Peyer's patch (tissue), 4 donors: ENCODE results near the gene FILIP1. TPM values are rescaled to one million over a fixed set of nuclear protein-coding genes. Genes with fewer than 3 reads are reported as not detected.

Source experiments
- DNase-seq, 3 donors: peaks; one replicate each; pipeline ENCODE4 v3.0.0-alpha.2; 2017 to 2019
- H3K27ac ChIP-seq, 4 donors: fragments of 200-600 bp; sonication (generic); one replicate each; pipeline ENCODE4 v1.5.1; 2016 to 2019
- H3K27me3 ChIP-seq, 2 donors: fragments of 200-600 bp; sonication (generic); one replicate each; pipeline ENCODE4 v1.5.1; 2019
- H3K36me3 ChIP-seq, 3 donors: fragments of 200-600 bp; sonication (generic); one replicate each; pipeline ENCODE4 v1.5.1; 2016 to 2019
- H3K4me1 ChIP-seq, 4 donors: fragments of 200-600 bp; sonication (generic); one replicate each; pipeline ENCODE4 v1.5.1; 2016 to 2019
- H3K4me3 ChIP-seq, 4 donors: fragments of 200-600 bp; sonication (generic); 1 replicate in 3 of 4; 2 replicates in 1 of 4; pipeline ENCODE4 v1.5.1; 2016 to 2019; ENCODE audit warnings: mild to moderate bottlenecking in 1 of 4
- H3K9me3 ChIP-seq, 4 donors: fragments of 200-600 bp; sonication (generic); one replicate each; pipeline ENCODE4 v1.5.1; 2016 to 2019; ENCODE audit warnings: mild to moderate bottlenecking in 1 of 4
- CTCF ChIP-seq, 6 experiments: fragments of 450-650 bp in 4 of 6; fragments of 200-600 bp in 2 of 6; sonication (generic) in 1 of 6; IDR thresholded peaks; one replicate each; pipeline ENCODE4 v1.5.1; 2017 to 2019; ENCODE audit warnings: antibody characterized with exemption in 6 of 6, mild to moderate bottlenecking in 3 of 6, moderate library complexity in 1 of 6
- POLR2A ChIP-seq, 2 donors: fragments of 450-650 bp; IDR thresholded peaks; one replicate each; pipeline ENCODE4 v1.5.1; 2017; ENCODE audit warnings: antibody characterized with exemption in 2 of 2, mild to moderate bottlenecking in 2 of 2, moderate library complexity in 2 of 2
- total RNA-seq, 4 donors: library from RNA; depleted of rRNA; stranded (reverse); fragments of >200 nt; gene quantifications; one replicate each; pipeline ENCODE4 v1.1.0, GENCODE V29; 2016

Gene FILIP1
- total RNA-seq, 4 donors from 2014 or later = 1.1 to 7.4 (median 4.0) TPM

DNA sequence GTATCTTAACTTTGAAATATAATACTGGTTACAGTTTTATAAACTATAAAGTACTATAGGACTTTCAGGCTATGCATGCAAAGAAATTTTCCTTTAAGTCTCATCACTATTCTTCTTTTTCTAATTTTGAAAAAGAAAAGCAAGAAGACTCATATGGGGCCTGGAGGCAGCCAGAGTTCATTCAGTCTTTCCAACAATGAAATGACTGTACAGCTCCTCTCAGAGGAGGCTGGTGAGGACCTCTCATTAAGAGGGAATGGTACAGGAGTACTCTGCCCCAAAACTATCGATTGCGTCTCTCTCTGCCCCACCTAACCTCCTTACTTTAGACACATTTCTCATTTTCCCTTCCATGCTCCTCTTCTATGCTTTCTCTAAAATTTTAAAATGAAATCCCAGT is 66.3 kb downstream of the FILIP1 start:
- Histone ChIP-seq H3K27me3 (no peaks in the 10 kb centered on the region), H3K9me3 (no peaks in the 10 kb centered on the region), H3K27ac (no peak overlapping the region), H3K4me1 (no peaks in the 10 kb centered on the region), H3K36me3 (no peaks in the 10 kb centered on the region), H3K4me3 (no peak overlapping the region)
- TF ChIP-seq POLR2A (IDR thresholded peaks at IDR 0.05) (no peak), CTCF (IDR thresholded peaks at IDR 0.05) (no peak)
- DNase-seq = no peak

DNA sequence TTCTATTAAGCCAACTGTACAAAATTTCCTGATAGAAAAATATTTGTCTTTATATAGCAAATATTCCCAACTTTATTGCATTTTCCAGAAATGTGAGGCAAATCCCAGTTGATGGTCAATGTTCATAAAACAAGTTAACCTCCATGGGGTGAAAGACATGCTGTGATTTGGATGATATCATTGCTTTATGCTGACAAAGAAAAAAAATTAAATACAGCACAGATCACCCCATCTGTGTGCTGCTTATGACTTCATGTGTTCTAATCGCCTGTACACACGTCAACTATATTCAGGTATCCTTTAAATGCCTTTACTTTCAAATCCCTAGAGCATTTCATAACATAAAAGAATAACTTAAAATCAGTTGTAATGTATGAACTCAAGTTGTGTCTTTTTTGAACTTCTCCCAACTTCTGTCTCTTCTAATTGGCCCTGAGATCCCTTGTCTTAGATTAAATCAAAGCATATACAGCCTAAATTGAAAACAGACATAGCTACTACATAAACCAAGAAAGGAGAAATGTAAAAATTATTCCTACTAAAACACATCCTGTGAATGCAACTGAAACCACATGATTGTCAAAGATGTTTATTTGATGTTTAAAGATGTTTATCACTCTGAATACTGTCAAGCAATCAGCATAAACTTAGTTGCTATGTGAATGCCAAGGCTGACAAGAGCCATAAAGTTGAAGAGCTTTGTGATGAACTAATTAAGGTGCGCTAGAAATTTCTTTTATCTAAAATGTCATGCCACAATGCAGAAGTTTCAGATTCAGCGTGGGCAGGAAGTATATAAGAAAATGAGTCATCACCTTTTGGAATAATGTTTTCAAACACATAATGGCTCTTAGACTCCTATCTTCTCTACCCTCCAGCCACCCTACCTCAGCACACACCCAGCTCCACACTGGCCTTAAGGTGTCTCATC is 68.7 kb downstream of the FILIP1 start:
- no peak overlapping the region for H3K27ac ChIP-seq
- no peak for DNase-seq
- no peaks in the 10 kb centered on the region for H3K4me1 ChIP-seq
- no peaks in the 10 kb centered on the region for H3K9me3 ChIP-seq
- H3K4me3 ChIP-seq = no peak overlapping the region
- TF ChIP-seq CTCF (IDR thresholded peaks at IDR 0.05) (no peak), POLR2A (IDR thresholded peaks at IDR 0.05) (no peak)
- no peaks in the 10 kb centered on the region for H3K27me3 ChIP-seq
- H3K36me3 ChIP-seq = no peaks in the 10 kb centered on the region

- Histone ChIP-seq H3K4me1 (no peaks in the 10 kb centered on the region), H3K9me3 (no peaks in the 10 kb centered on the region), H3K36me3 (no peaks in the 10 kb centered on the region), H3K27ac (no peak overlapping the region), H3K4me3 (no peak overlapping the region), H3K27me3 (no peaks in the 10 kb centered on the region)
- no peak for DNase-seq
- TF ChIP-seq POLR2A (IDR thresholded peaks at IDR 0.05) (no peak), CTCF (IDR thresholded peaks at IDR 0.05) (no peak)
Measured at GRCh38 chr6:75423386-75423785, 70.2 kb downstream of the FILIP1 start.

- Histone ChIP-seq H3K36me3 (no peaks in the 10 kb centered on the region), H3K27ac (no peak overlapping the region), H3K4me1 (no peaks in the 10 kb centered on the region), H3K9me3 (no peaks in the 10 kb centered on the region), H3K27me3 (no peaks in the 10 kb centered on the region), H3K4me3 (no peak overlapping the region)
- DNase-seq = no peak
- TF ChIP-seq CTCF (IDR thresholded peaks at IDR 0.05) = no peak
- TF ChIP-seq POLR2A (IDR thresholded peaks at IDR 0.05) = no peak
Measured at GRCh38 chr6:75422024-75422639, 71.5 kb downstream of the FILIP1 start.

DNA sequence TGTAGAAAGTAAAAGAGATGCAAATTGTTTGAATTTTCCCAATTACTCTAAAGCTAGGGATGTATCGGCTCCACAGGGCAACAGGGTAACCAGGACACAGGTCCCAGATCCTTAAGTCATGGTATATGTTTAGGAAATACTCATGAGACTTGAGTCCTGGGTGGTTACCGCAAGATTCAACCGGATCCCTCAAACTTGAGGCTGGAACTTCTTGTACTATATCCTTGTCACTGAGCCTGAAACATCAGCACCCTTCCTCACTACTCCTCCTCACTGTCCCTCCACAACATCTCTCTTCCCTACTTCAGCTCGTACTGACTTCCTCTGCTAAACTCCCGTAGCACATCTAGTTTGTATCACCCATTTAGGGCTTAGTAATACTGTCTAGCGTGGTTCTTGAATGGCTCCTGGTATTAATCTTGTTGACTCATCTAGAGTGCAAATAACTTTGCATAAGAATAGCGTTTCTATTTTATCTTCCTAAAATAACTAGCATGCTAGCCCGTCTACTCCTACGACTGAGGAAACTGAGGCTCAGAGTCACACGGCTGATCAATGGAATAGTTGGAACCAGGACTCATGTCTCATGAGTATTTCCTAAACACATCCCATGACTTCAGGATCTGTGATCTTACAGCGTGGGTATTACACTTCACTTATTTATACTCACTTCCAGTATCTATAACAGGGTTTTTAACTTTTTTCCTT is 72.1 kb downstream of the FILIP1 start:
- H3K27me3 ChIP-seq = no peaks in the 10 kb centered on the region
- TF ChIP-seq CTCF (IDR thresholded peaks at IDR 0.05) = no peak
- TF ChIP-seq POLR2A (IDR thresholded peaks at IDR 0.05) = no peak
- DNase-seq = no peak
- no peaks in the 10 kb centered on the region for H3K9me3 ChIP-seq
- no peaks in the 10 kb centered on the region for H3K4me1 ChIP-seq
- H3K27ac ChIP-seq = no peak overlapping the region
- H3K4me3 ChIP-seq = no peak overlapping the region
- no peaks in the 10 kb centered on the region for H3K36me3 ChIP-seq
